Left cardiac atrium (tissue), 4 donors: ENCODE results near the gene TJP3. TPM values are rescaled to one million over a fixed set of nuclear protein-coding genes. Genes with fewer than 3 reads are reported as not detected.
A peak's percentile ranks its signal among the peaks of the same experiment; 100 is the strongest.

Experiments used
- ATAC-seq, 2 donors: fragments of 200-7000 bp; cut with Tn5 transposase; one replicate each; pipeline ENCODE4 v1.9.1; 2020; ENCODE audit warnings: mild to moderate bottlenecking in 2 of 2, moderate library complexity in 2 of 2
- DNase-seq: peaks from one replicate; pipeline ENCODE4 v3.0.0-alpha.2; 2020
- intact Hi-C, 2 donors: fragments of 100-400 bp; cut with DNase I; formaldehyde crosslinking; loops; one replicate each; pipeline versions ENCODE4 v1.14.1 to v1.15.1; 2022 to 2023
- total RNA-seq, 2 donors: library from RNA; stranded (reverse); fragmentation: NEBNext Ultra II Directional; extraction: Animal tissue kit (Norgen Biotek cat#: 25700); gene quantifications; one replicate each; pipeline ENCODE4 v1.2.1, GENCODE V29; 2021
- donor health status: DM: no; HTN: yes; CAD: no.
- donor health status: DM: no; HTN: yes; CAD: no; lungs with severe emphysema.
- donor health status: DM: yes; HTN: yes; CAD: no.
- donor health status: Dilated cardiomyopathy.

The TJP3 gene
- total RNA-seq, 2 donors from 2014 or later, result 0.32 TPM; not detected in 1

GRCh38 chr19:3669082-3669946 lies 38.9 kb upstream of the TJP3 start:
- DNase-seq (peak; percentile 26), ATAC-seq (peak in 1 of 2 donors; percentile 1)
- intact Hi-C loops, result loop anchor here in 1 of 2 donors (10.0 kb wide), 1 partner anchor 535 kb away; no protein-coding TSS in a partner anchor

GRCh38 chr19:3669947-3670795 lies 38.0 kb upstream of the TJP3 start:
- peak; percentile 91 for DNase-seq
- intact Hi-C loops, result loop anchor here in 1 of 2 donors (10.0 kb wide), 1 partner anchor 535 kb away; no protein-coding TSS in a partner anchor
- peak; percentile 82 to 84 for ATAC-seq

GRCh38 chr19:3670796-3671679 lies 37.1 kb upstream of the TJP3 start:
- intact Hi-C loops, result no loop called here
- DNase-seq (peak; percentile 92), ATAC-seq (peak; percentile 66 to 71)

- intact Hi-C loops, result no loop called here
- peak in 1 of 2 donors; percentile 0 for ATAC-seq
- peak; percentile 53 for DNase-seq
Measured at GRCh38 chr19:3671680-3672574, 36.3 kb upstream of the TJP3 start.

GRCh38 chr19:3672575-3672948 lies 35.6 kb upstream of the TJP3 start:
- intact Hi-C loops, result no loop called here
- no peak for ATAC-seq
- no peak for DNase-seq

- DNase-seq (no peak), ATAC-seq (no peak)
- intact Hi-C loops, result no loop called here
Measured at GRCh38 chr19:3672993-3673392, 35.2 kb upstream of the TJP3 start.

- DNase-seq (no peak), ATAC-seq (no peak)
- intact Hi-C loops, result no loop called here
Measured at GRCh38 chr19:3673506-3674439, 34.4 kb upstream of the TJP3 start.

GRCh38 chr19:3674784-3675543 lies 33.2 kb upstream of the TJP3 start:
- ATAC-seq (no peak), DNase-seq (no peak)
- intact Hi-C loops, result no loop called here

- DNase-seq (no peak), ATAC-seq (no peak)
- intact Hi-C loops, result no loop called here
Measured at GRCh38 chr19:3678188-3678587, 30.0 kb upstream of the TJP3 start.

GRCh38 chr19:3679138-3679537 lies 29.0 kb upstream of the TJP3 start:
- no peak for ATAC-seq
- intact Hi-C loops, result no loop called here
- no peak for DNase-seq

GRCh38 chr19:3679581-3679980 lies 28.6 kb upstream of the TJP3 start:
- intact Hi-C loops, result no loop called here
- DNase-seq (no peak), ATAC-seq (no peak)

GRCh38 chr19:3680939-3681338 lies 27.2 kb upstream of the TJP3 start:
- no peak for DNase-seq

GRCh38 chr19:3682286-3682685 lies 25.9 kb upstream of the TJP3 start:
- no peak for DNase-seq
- intact Hi-C loops, result no loop called here
- ATAC-seq, result no peak

More at GRCh38 chr19:3680939-3681338, 27.2 kb upstream of the TJP3 start:
- no peak for ATAC-seq
- intact Hi-C loops, result no loop called here

GRCh38 chr19:3682741-3683404 lies 25.3 kb upstream of the TJP3 start:
- intact Hi-C loops, result no loop called here
- ATAC-seq (peak; percentile 13 to 42), DNase-seq (no peak)

- DNase-seq, result no peak
- peak; percentile 42 to 48 for ATAC-seq
- intact Hi-C loops, result no loop called here
Measured at GRCh38 chr19:3683405-3684053, 24.7 kb upstream of the TJP3 start.
